ENCODE measurements around the gene CCDC27.
A peak's percentile ranks its signal among the peaks of the same experiment; 100 is the strongest.
"Not testable (repeated sequence)": the region's sequence is repeated elsewhere in the genome, so short reads cannot be mapped to it uniquely, and the experiment has no call there.

The CCDC27 gene

DNA sequence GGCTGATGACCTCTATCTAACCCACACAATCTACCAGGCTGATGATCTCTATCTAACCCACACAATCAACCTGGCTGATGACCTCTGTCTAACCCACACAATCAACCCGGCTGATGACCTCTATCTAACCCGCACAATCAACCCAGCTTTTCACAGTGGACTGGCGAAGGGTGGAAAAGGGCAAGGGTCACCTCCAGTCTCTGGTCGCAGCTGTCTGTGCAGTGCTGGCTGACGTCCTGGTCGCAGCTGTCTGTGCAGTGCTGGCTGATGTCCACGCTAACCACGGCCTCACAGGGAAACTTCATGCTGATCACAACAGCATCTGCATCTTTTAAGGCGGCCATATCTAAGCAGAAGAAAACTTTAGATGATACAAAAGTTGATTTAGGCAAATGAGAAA lies 12.2 kb upstream of the CCDC27 start:
- DNase-seq = no peak

DNA sequence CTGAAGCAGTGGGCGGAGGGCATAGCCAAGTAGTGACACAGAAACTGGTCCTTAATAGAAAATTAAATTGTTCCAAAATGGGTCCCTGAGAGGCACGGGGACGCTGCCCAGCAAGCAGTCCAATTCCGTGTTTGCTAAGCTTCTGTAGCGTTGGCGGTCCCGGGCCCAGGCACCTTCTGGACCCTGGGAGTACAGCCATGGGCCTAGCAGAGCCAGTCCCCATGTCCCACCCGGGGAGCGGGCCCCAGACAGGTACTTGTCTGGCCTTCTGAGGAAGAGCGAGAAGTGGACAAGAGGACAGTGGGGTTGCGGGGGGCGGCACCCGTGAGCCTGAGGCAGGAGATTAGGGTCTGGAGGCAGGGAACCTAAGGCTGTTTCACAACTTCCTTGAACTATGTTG lies 11.5 kb upstream of the CCDC27 start:
- DNase-seq = no peak

DNA sequence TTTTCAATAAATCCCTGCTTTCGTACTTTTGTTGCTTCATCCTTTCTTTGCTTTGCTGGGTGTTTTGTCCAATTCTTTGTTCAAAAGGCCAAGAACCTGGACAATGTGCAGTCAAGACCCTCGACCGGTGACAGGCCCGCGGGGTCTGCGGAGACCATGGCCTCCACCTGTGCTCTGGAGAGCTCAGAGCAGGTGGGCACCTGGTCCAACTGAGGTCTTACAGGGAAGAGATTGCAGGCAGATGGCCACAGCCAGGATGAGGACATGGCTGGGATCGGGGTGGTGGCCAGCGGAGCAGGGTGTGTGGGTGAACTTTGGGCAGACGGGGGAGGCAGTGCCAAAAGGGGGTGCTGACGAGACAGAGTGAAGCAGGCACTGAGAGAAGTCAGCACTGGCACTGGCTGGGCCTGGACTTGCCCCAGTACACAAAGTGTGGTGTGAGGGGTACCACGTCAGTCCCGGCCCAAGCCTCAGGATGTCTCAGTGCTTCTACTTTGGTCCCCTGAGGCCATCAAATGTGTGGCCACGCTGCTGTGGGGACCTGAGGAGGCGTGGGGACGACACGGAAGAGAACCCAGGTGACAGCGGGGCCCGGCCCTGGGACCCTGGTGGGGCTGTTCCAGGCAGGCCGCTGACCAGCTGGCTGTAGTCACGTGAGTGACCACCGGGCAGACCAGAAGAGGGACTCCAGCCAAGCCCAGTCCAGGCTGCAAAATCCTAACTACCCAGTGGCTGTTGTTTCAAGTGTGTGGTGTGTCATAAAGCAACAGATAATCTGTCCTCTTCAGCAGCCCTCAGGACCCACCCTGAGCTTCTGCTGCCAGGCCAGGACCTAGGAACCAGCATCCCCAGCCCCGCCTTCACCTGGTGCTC lies 10.4 kb upstream of the CCDC27 start:
- DNase-seq = no peak

DNA sequence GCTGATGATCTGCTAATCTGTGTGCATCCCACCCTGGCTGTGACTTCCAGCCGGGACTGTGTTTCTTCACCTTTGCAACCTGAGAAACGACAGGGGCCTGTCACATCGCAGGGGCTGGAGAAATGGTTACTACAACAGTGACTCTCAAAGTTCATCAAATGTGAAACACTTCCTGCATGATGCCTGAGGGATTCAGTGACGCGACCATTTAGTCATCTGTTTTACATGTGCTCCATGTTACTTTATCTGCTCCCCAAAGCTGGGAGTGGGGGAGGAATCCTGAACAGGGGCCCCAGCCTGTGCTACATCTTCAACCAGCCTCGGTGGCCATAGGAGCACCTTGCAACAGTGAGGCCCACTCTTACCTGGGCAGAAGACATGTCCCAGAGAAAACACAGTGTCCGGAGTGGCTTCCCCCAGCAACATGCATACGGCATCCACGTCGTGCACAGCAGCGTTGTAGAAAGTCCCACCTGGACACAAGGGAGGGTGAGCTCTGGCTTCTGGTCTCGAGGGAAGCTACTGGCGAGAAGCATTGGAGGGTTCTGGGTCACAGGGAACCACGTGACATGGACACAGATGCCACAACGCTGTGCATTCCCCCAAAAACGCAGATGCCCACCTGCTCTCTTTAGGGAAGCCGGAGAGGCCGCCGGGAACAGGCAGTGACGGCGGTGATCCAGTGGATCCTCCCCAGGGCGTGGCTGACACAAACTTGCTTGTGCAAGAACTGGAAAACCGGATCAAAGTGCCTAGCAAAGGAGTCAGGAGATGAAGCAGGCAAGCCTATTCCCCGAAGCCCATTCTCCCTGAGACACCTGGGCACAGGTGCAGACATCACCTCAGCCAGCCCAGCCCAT lies 9.6 kb upstream of the CCDC27 start:
- no peak for DNase-seq

DNA sequence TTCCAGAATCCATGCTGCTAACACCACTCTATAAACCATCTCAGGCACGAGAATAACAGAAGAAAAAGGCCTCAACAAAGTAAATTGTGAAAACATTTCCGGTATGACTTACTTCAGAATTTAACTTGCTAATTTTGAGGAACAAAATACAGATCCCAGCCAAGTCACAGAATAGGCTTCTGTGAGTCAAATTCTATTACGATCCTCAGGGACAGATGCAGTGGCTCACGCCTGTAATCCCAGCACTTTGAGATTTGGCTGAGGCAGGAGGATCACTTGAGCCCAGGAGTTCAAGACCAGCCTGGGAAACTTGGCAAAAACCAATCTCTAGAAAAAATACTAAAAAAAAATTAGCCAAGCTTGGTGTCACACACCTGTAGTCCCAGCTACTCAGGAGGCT lies 8.8 kb upstream of the CCDC27 start:
- DNase-seq = no peak

DNA sequence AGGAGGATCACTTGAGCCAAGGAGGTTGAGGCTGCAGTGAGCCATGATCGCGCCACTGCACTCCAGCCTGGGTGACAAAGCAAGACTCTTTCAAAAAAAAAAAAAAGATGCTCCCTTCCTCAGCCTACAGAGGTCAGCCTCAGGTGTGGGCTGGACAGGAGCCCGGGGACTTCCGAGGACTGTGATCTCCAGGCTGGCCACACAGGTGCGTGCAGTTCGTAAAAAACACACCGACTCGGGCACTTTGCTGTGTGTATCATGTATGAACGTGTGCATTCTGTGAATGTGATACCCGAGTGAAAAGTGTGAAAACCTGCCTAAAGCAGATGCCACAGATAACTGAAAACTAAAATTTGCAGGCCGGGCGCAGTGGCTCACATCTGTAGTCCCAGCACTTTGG lies 8.4 kb upstream of the CCDC27 start:
- DNase-seq = no peak

DNA sequence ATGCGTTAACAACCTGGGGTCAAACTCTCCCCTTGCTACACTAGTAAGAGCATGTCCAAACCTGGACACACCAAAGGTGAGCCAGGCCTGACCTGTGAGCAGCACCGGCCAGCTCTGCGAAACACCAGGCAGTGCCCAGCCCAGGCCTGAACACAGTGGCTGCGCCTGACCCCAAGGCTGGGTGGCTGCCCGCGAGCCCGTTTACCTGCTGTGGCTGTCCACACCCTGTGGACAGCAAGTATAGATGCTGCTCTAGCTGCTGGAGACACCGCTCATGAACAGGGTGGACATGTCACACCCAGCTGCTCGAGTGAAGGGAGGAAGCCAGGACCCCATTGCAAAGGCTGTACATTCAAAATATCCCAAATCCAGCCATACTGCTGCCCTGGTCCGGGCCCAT lies 7.6 kb upstream of the CCDC27 start:
- no peak for DNase-seq

DNA sequence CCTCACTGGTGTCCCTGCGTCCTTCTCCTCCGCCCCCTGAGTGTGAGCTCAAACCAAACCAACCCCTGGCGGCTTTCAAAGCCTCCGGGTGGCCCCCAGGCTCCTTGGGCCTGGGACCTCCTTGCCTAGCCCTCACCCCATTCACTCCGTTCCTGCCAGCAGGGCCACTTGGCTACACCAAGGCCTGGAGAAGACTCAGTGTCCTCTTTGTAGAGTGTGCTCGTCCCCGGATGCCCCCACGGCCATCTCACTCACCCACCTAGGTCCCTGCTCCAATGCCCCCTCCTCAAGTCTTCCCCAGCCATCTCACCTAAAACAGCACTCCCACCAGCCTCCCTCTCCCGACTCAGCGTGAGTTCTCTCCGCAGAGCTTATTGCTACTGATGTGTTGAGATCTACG lies 7.2 kb upstream of the CCDC27 start:
- no peak for DNase-seq

DNA sequence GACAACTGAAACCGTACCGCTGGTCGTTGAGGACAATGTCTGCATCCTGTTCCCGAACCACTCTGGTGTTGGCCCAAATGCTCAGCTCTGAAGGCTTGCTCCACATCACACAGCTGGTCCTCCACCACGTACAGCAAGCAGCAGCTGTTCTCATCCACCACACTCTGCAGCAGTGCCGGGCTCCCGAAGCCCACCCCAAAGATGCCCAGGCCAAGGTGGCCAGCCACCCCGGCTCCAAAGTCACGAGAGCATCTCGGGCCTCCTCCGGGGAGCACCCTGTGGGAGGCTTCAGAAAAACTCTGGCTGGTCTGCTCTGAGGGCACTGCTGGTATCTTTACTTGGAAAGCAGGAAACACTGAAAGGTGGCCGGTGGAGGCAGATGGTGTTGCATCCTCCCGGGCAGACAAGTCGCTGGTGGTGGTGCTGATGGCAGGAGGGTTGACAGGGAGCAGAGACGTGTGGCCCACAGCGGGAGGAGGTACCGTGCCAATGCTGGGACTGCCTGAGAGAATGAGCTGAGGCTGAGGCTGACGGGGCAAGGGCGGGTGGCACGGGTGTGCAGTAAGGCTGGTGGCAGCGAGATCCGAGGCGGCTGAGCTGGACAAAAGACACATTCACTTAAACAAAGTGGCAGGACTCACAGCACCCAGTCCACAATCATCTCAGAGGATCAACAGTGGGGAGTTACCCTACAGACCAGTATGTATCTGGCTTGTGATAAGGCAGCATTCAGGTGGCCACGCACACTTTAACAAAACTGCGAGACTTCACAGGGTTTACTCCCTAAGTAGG lies 6.5 kb upstream of the CCDC27 start:
- no peak for DNase-seq

DNA sequence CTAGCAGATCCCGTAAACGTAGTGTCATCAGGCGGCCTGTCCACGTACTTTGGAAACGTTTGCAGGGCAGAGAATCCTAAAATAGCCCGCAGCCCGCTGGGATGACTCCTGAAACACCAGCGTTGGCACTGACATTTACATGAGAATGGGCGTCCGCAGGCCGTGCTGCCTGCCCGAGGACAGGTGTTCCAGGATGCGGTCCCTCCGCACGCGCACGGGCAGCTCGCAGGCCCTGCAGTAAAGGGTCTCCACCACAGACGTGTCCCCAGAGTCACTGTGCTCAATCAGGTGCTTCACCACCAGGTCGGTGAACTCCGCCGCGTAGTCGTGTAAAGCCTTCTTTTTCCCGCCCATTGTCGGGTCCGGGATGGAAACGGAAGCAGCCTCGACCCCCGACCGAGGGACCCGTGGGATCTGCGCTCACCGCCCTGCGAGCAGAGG lies 5.8 kb upstream of the CCDC27 start:
- DNase-seq = no peak

DNA sequence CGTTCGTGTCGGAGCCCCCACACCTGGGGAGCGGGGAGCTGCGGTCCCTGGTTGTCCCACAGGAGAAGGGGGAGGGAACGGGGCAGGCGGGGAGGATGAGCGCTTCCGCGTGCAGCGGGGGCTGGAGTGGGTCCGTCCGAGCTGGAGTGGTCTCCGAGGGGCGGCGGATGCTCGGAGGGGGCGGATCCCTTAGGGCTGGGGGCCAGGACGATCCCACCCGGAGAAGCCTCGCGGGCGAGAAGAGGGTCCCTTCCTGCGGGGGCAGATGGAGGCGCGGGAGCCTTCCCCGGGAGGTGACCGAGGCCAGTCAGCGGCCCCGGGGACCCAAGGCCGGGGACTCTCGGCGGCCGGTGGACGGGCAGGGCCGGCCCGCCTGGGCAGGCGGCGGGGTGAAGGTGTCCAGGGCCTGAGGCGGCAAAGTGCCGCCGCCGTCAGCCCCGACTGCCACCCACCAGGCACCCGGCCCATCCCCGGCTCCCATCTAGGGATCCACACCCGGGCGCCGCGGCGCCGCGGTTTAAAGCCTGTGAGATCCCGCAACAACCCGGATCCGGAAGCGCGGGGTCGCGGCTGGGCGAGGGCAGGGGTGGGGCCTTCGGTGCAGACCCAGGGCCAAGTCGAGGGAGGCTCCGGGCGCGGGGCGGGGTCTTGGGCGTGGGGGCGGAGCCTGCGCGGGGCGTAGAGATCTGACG lies 5.3 kb upstream of the CCDC27 start:
- peak; percentile 86 for DNase-seq

DNA sequence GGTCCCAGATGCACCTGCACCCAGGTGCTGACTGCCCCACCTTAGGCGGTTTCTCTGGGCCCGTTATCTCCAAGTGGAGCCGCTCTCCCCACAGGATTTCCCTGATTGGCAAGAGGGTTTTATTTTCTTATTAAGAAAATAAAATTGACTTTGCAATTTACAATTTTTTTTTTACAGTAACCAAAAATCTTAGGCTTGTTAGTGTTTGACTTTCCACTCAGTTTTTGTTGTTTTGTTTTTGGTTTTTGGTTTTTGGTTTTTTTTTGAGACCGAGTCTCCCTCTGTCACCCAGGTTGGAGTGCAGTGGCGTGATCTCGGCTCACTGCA lies 4.8 kb upstream of the CCDC27 start:
- DNase-seq = no peak

DNA sequence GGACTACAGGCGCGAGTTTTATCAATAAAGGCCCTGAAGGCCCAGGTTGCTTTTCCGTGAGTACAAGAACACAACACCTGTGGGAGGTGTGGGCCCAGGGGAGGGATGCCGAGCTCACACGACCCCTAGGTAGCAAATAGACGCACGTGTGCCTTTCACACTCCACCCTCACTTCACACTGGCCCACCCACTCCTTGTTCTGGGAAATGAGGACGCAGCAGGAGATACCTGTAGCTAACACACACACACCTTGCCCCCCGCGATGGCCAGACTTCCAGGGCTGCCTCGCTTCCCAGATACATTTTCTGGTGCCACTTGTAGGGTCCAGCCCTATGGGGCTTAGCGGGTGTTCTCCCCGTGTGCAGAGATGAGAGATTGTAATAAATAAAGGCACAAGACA lies 4.3 kb upstream of the CCDC27 start:
- DNase-seq = no peak

DNA sequence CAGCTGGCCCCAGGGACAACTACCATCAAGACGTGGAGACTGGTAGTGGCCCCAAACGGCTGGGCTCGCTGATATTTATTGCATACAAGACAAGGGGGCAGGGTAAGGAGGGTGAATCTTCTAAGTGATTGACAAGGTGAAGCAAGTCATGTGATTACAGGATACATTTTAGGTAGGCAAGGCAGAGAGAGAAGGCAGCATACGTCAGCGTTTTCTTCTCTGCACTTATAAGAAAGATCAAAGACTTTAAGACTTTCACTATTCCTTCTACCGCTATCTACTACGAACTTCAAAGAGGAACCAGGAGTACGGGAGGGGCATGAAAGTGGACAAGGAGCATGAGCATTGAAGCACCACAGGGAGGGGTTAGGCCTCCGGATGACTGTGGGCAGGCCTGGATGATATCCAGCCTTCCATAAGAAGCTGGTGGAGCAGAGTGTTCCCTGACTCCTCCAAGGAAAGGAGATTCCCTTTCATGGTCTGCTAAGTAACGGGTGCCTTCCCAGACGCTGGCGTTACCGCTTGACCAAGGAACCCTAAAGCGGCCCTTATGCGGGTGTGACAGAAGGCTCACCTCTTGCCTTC lies 3.8 kb upstream of the CCDC27 start:
- DNase-seq = not testable (repeated sequence)

DNA sequence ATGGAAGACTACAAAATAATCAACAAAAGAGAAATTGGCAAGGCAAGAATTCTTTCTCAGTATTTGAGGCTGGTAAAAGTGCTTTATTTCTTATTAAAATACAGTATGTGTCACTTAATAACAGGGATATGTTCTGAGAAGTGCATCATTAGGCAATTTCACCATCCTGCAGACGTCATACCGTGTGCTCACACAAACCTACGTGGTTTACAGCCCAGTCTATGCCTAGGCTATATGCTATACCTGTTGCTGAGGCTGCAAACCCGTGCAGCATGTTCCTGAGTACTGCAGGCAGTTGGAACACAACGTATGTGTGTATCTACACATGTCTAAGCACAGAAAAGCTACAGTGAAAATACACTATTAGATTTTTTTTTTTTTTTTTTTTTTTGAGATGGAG lies 2.7 kb upstream of the CCDC27 start:
- no peak for DNase-seq

DNA sequence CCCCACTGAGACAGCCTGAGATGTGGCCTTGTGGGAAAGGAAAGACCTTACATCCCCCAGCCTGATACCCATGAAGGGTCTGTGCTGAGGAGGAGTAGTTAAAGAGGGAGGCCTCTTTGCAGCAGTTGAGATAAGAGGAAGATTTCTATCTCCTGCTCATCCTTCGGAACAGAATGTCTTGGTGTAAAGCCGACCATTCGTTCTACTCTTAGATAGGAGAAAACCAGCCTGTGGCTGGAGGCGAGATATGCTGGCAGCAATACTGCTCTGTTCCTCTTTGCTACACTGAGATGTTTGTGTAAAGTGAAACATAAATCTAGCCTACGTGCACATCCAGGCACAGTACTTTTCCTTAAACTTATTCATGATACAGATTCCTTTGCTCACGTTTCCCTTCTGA lies 1.5 kb upstream of the CCDC27 start:
- DNase-seq = no peak

DNA sequence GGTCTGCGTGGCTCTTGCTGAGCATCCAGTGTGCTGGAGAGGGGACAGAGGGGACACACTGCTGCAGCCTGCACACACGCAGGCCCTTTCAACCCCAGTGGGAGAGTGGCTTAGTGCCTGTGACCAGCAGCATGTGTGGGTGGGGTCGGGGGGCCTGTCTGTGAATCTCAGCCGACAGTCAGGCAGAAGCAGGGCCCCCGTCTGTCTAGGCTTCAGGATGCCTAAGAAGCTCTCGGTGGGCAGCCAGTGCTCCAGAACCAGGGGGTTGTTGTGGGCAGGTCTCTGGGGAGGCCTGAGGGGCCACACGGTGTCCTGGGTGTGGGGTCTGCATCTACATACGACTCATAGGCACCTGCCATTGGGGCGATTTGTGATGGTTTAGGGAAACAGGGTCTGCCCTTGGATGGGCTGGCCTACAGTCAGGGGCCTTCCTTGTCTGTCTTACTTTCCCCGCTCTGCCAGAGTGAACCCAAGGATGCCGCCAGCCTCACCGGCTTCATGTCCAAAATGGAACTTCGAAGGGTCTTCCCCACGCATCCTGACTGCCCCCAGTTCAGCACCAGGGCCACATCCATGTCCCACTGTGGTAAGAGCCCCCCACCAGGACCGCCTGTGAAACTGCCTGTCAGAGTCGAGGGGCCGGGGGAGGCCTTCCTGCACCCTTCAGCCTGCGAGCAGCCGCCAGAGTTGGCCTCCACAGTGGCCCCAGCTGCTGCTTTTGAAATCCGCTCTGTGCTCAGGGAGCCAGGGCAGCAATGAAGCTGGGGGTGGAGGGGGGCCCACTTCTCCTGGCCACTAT lies 1.6 kb downstream of the CCDC27 start:
- no peak for DNase-seq

DNA sequence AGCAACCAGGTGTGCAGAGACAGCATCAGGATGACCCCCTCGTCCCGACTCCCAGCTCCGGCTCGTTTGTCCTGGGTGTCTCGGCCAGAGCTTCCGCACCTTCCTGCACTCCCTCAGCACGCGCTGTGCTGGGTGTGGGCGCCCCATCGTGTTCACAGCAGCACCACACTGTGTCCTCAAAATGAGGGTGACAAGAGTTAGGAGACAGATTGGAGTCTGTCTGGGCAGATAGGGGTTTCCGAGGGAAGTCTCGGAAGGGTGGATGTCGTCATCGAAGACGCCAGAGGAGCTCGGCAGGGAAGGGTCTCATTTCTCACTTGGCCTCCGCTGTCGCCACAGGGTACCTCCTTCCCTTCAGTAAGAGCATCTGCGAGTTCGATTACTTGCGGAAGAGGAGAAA lies 4.1 kb downstream of the CCDC27 start:
- DNase-seq = no peak

DNA sequence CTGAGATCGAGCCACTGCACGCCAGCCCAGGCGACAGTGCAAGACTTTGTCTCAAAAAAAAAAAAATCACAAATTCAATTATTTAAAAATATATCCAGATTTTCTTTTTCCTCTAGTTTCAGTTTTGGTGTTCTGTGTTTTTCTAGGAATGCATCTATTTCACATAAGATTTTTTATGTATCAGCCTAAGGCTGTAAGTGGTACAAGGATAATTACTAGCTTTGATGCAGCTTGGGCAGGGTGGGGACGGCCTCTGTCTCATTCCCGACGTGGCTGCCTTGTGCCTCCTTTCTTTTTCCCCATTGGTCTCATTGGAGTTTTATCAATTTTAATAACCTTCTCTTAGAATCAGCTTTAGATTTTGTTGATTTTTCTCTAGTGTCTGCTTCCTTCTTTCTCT lies 6.9 kb downstream of the CCDC27 start:
- DNase-seq = no peak

DNA sequence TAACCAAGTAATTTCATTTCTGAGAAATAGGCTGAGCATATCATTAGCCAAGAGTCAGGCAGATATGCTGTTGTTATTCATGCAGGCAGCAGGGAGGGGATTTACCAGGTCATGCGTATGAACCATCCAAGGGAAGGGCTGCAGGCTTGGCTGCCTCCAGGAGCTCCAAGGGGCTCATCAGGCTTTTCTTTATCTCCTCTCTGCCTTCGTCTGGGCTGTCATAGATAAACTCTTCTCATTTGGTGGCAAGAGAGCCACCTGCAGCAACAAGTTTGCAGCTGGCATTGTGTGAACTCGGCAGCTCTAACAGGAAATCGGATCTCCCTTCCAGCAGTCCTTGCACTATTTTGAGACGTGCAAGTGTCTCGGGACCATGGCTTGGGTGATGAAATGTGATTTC lies 7.5 kb downstream of the CCDC27 start:
- DNase-seq = no peak

DNA sequence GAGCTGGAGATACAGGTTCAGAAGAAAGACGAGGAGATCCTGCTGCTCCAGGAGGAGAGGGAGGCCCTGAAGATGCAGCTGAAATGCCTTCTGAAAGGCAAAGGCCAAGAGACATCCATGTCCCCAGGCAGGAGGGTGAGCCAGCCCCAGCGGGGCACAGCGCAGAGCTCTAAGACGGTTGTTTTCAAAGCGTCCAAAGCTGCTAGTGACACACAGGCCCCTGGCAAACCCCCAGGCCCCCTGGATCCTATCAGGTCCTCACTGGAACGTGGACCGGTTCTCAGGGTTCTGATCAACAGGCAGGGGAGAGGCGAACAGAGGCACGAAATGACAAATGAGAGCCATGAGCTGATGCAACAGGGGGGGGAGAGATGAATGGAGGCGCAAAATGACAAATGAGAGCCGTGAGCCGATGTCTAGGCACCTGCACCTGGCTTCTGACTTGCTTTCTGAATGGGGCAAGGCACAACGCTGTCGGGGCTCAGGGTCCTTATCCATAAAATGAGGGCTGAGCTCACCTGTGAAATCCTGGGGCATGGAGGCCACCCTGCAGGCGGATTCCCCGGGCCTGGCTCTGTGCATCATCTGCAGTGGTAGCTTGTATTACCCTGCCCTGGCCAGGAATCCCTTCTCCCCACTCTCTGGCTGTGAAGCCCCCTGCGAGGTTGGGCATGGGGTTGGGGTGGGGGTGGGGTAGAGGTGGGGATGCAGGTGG lies 9.2 kb downstream of the CCDC27 start:
- DNase-seq = no peak
